Measurements from ENCODE around the gene MMP2. TPM values are rescaled to one million over a fixed set of nuclear protein-coding genes. Genes with fewer than 3 reads are reported as not detected.

MMP2 gene
- total RNA-seq, 1 experiment from 2014 or later: 0.91 TPM

DNA sequence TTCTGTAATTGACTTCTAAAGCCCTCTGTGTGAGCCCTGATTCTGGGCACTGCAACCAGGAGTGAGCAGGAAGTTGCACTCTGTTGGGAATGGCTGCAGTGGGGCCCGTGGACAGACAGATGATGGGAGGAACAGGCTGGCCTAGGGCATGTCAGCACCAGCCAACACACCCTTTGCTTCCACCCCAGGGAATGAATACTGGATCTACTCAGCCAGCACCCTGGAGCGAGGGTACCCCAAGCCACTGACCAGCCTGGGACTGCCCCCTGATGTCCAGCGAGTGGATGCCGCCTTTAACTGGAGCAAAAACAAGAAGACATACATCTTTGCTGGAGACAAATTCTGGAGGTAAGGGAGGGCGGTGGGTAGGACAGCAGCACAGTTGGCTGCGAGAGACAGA, 19.1 kb downstream of the MMP2 start:
- Histone ChIP-seq H3K4me1 (peaks cover 21% of the 10 kb centered on the region), H3K4me3 (ENCODE audit: low read depth, low read length) (no peak overlapping the region), H3K9me3 (no peaks in the 10 kb centered on the region), H3K36me3 (ENCODE audit: control insufficient read depth, insufficient read depth, low read length) (no peaks in the 10 kb centered on the region; the same call in 1 of the 2 replicates), H3K27me3 (replicated peaks; ENCODE audit: control insufficient read depth, insufficient read depth, low read length) (no peaks in the 10 kb centered on the region)
- Mint-ChIP-seq H3K4me3 (ENCODE audit: unreplicated experiment) (no peak overlapping the region), H3K9me3 (ENCODE audit: unreplicated experiment) (no peaks in the 10 kb centered on the region), H3K27ac (ENCODE audit: unreplicated experiment) (no peak overlapping the region), H3K36me3 (ENCODE audit: insufficient read depth, unreplicated experiment) (no peaks in the 10 kb centered on the region), H3K4me1 (ENCODE audit: low read depth, unreplicated experiment) (peaks cover 7% of the 10 kb centered on the region), H3K27me3 (ENCODE audit: insufficient read depth, unreplicated experiment) (no peaks in the 10 kb centered on the region)
- CTCF ChIA-PET: interaction anchor here (1.1 kb wide), 1 partner anchor 33 kb away, joined by 4 read pairs; no protein-coding TSS in a partner anchor
- TF ChIP-seq, protein P1, sequence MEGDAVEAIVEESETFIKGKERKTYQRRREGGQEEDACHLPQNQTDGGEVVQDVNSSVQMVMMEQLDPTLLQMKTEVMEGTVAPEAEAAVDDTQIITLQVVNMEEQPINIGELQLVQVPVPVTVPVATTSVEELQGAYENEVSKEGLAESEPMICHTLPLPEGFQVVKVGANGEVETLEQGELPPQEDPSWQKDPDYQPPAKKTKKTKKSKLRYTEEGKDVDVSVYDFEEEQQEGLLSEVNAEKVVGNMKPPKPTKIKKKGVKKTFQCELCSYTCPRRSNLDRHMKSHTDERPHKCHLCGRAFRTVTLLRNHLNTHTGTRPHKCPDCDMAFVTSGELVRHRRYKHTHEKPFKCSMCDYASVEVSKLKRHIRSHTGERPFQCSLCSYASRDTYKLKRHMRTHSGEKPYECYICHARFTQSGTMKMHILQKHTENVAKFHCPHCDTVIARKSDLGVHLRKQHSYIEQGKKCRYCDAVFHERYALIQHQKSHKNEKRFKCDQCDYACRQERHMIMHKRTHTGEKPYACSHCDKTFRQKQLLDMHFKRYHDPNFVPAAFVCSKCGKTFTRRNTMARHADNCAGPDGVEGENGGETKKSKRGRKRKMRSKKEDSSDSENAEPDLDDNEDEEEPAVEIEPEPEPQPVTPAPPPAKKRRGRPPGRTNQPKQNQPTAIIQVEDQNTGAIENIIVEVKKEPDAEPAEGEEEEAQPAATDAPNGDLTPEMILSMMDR (IDR thresholded peaks at IDR 0.05; ENCODE audit: insufficient read depth in 1 of 2, low read depth in 1 of 2, low read length in 1 of 2, severe bottlenecking in 1 of 2, unreplicated experiment in 1 of 2): no peak
- BruUV-seq (replicated peaks): no TSS peak
- intact Hi-C loops (cut with micrococcal nuclease; ENCODE audit: unreplicated experiment): loop anchor here (10.0 kb wide), 1 partner anchor 147 kb away; no protein-coding TSS in a partner anchor
- DNase-seq: no peak
- POLR2A ChIA-PET: no interaction called here

DNA sequence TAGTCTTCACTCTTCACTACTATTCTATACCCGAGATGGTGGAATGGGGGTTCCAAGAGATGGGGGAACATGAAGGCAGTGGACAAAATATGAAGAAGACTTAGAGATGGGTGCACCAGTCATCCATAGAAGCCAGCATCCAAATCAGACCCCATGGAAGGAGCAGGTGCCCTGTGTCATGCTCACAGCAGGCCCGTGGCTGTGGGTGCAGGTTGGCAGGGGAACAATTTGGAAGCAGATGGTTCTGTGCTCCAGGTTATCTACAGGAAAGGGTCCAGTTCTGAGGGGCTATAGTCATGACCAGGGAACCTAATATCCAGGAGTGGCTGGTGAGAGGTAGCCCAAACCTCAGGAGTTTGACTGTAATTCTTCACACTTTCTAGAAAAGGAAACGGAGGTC, 20.3 kb downstream of the MMP2 start:
- H3K27me3 Mint-ChIP-seq (ENCODE audit: insufficient read depth, unreplicated experiment): no peaks in the 10 kb centered on the region
- DNase-seq: no peak
- intact Hi-C loops (cut with micrococcal nuclease; ENCODE audit: unreplicated experiment): loop anchor here (10.0 kb wide), 1 partner anchor 146 kb away; no protein-coding TSS in a partner anchor
- H3K27me3 ChIP-seq (replicated peaks; ENCODE audit: control insufficient read depth, insufficient read depth, low read length): no peaks in the 10 kb centered on the region
- no peaks in the 10 kb centered on the region for H3K36me3 Mint-ChIP-seq (ENCODE audit: insufficient read depth, unreplicated experiment)
- no peak overlapping the region for H3K4me3 Mint-ChIP-seq (ENCODE audit: unreplicated experiment)
- no peaks in the 10 kb centered on the region for H3K9me3 ChIP-seq
- BruUV-seq (replicated peaks): no TSS peak
- peaks cover 22% of the 10 kb centered on the region for H3K4me1 ChIP-seq
- H3K36me3 ChIP-seq (ENCODE audit: control insufficient read depth, insufficient read depth, low read length): no peaks in the 10 kb centered on the region; the same call in 1 of the 2 replicates
- CTCF ChIA-PET: interaction anchor here (1.1 kb wide), 1 partner anchor 35 kb away, joined by 4 read pairs; no protein-coding TSS in a partner anchor
- no peak overlapping the region for H3K4me3 ChIP-seq (ENCODE audit: low read depth, low read length)
- TF ChIP-seq, protein P1 (IDR thresholded peaks at IDR 0.05; ENCODE audit: insufficient read depth in 1 of 2, low read depth in 1 of 2, low read length in 1 of 2, severe bottlenecking in 1 of 2, unreplicated experiment in 1 of 2): no peak
- no peaks in the 10 kb centered on the region for H3K9me3 Mint-ChIP-seq (ENCODE audit: unreplicated experiment)
- H3K4me1 Mint-ChIP-seq (ENCODE audit: low read depth, unreplicated experiment): peaks cover 7% of the 10 kb centered on the region
- H3K27ac Mint-ChIP-seq (ENCODE audit: unreplicated experiment): no peak overlapping the region
- POLR2A ChIA-PET: no interaction called here

DNA sequence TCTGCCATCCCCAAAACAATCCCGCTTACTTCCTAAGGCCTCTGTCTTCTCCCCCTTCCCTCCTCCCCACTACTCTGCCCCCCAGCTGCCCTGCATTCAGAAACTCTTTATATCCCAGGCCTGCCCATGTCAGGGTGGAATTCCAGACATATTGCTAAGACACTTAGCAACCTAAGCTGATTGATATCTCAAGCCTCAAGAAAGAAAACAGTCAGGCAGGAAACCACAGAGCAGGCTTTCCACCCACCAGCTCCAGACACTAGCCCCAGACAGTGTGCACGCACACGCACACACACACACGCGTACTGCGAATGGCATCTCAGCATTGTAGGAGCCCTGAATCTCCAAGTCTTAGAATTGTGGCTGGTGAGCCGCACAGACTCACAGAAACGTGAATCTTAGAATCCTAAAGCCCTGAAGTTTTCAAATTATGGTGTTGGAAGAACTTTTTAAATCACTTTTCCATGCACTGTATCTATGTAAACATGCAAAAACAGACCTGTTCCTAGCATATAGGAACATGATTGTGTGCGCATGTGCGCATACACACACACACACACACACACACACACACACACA, 21.0 kb downstream of the MMP2 start:
- Mint-ChIP-seq H3K4me3 (ENCODE audit: unreplicated experiment) (no peak overlapping the region), H3K4me1 (ENCODE audit: low read depth, unreplicated experiment) (peaks cover 7% of the 10 kb centered on the region)
- POLR2A ChIA-PET: no interaction called here

More for the DNA sequence above, 21.0 kb downstream of the MMP2 start:
- CTCF ChIA-PET: no interaction called here
- TF ChIP-seq, protein P1 (IDR thresholded peaks at IDR 0.05; ENCODE audit: insufficient read depth in 1 of 2, low read depth in 1 of 2, low read length in 1 of 2, severe bottlenecking in 1 of 2, unreplicated experiment in 1 of 2): no peak
- BruUV-seq (replicated peaks): no TSS peak
- Histone ChIP-seq H3K4me3 (ENCODE audit: low read depth, low read length) (no peak overlapping the region), H3K36me3 (ENCODE audit: control insufficient read depth, insufficient read depth, low read length) (no peaks in the 10 kb centered on the region; the same call in 1 of the 2 replicates), H3K9me3 (no peaks in the 10 kb centered on the region), H3K4me1 (peaks cover 22% of the 10 kb centered on the region), H3K27me3 (replicated peaks; ENCODE audit: control insufficient read depth, insufficient read depth, low read length) (no peaks in the 10 kb centered on the region)
- no peaks in the 10 kb centered on the region for H3K36me3 Mint-ChIP-seq (ENCODE audit: insufficient read depth, unreplicated experiment)
- H3K27me3 Mint-ChIP-seq (ENCODE audit: insufficient read depth, unreplicated experiment): no peaks in the 10 kb centered on the region
- intact Hi-C loops (cut with micrococcal nuclease; ENCODE audit: unreplicated experiment): loop anchor here (10.0 kb wide), 2 partner anchors 145 to 1025 kb away; partner anchors contain the start of gene BBS2
- H3K9me3 Mint-ChIP-seq (ENCODE audit: unreplicated experiment): no peaks in the 10 kb centered on the region
- no peak overlapping the region for H3K27ac Mint-ChIP-seq (ENCODE audit: unreplicated experiment)
- no peak for DNase-seq
